Stimulated activated CD4-positive, alpha-beta T cell treated with anti-CD3 and anti-CD28 coated beads, TNF-alpha, amount 100 ng/mL, for 1 hour (primary cell): Measurements from ENCODE around the gene CPED1.
"Not testable (repeated sequence)": the region's sequence is repeated elsewhere in the genome, so short reads cannot be mapped to it uniquely, and the experiment has no call there.

Experiments used
- DNase-seq, 3 donors: peaks; one replicate each; pipeline ENCODE4 v3.0.0-alpha.2; 2020; ENCODE audit warnings: low read depth in 3 of 3, low spot score in 1 of 3

CPED1 gene

GRCh38 chr7:121083790-121084251 lies 95.3 kb downstream of the CPED1 start:
- DNase-seq, result no peak

DNA sequence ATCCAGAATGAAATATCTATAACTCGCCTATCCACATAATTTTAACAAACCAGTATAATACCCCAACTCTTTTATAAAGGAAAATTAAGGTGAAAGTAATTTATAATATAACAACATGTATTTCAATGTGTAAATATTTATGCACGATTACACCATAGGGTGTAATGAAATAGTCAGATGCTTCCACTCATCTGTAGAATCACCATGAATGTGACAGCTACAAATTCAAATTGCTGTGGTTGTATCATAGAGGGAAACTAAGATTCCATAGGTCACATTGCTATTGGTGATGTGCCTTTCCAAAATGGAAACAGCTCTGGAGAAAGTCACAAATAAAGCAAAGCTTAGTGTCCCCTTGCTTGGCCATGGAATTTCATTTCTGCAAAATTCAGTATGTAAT lies 95.7 kb downstream of the CPED1 start:
- no peak for DNase-seq

DNA sequence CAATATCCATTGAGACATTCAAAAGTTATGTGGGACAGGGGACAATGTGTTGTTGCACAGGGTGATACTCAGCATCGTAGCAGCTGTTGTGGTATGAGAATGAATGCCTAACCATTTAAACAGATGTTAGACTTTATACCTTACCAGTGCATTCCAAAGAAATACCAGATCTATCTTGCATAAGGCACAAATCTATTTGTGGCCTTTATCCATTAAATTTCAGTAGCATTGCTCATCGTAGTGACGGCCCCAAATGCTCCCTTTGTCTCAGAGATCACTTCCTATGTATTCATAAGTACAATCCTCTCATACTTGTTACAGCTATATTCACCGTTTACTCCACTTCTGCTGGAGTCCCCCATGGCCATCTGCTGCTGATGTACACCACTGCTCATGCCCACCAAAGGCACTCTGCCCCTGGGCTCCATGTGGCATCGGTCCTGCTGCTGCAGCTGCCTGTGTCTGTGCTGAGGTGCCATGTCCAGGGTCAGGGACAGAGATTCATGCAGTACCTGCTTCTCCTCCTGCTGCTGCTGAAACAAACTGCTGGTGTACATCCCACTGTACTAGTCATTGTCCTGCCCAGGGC lies 96.3 kb downstream of the CPED1 start:
- DNase-seq, result no peak

DNA sequence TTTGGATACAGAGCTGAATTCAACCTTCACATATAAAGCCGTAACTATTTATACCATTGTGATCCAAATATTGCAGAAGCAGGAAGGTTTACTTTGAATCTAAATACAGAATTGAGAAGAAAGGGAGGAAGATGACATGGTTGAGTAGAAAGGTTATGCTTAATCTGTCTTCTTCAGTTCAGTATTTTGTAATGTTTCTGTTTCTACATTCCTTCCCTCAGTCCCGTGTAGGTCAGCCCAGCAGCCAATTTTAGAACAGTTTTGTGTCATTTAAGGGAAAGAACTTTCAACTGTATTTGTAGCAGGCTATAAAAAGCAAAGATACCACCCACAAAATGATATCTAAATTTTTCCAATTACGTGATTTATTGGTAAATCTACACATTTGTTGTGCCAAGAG lies 97.4 kb downstream of the CPED1 start:
- no peak for DNase-seq

DNA sequence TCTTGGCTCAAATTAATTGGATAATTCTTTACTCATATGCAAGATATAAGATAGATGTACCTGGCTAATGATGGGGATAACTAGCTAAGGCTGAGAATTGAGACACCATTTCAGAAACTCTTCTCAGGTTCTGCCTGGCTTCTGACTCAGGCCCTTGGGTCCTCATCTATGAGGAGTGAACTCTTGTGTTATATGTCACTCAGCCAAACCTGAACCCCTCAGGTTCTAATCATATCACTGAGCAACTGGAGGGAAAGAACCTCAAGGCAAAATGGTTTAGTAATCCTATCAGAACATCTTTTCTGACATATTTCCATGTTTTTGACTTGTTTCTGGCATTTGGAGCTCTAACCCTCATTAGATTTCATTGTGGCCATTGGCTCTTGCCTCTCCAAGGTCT lies 100.4 kb downstream of the CPED1 start:
- no peak for DNase-seq

DNA sequence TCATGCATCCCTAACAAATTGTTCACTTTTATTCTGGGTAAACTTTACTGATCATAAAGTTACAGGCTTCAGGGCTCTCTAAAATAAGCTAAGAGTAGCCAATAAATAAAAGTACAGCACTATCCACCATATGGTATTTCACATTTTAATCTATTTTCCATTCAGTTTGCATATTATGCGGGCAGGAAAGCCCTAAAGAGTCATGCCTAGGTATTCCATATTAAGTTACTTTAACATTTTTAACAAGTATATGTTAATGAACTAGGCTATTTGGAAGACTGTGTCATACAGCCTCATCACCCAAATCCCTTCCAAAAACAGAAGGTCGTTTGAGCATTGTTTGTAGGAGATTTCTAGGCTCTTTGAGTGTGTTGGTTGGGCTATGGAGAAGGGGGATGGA lies 106.3 kb downstream of the CPED1 start:
- DNase-seq, result no peak

GRCh38 chr7:121097577-121097976 lies 109.1 kb downstream of the CPED1 start:
- no peak for DNase-seq

GRCh38 chr7:121099572-121099971 lies 111.1 kb downstream of the CPED1 start:
- no peak for DNase-seq

DNA sequence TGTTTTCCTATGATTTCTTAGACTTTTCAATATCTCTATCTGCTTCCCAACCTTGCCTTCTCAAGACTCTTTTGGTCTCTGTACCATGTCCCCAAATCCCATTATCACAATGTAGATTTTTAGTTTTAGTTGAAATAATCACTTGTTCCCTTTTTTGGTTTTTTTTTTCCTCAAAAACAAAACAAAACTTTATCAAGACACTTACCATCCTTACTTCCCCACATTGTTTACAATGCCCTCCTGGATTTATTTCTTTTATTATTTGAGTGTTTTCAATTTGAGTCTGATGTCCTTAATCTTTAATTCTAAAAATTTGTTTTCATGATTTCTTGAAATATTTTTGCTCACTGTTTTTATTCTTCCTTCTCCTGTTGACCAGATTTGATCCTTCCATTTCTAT lies 112.6 kb downstream of the CPED1 start:
- DNase-seq, result no peak

DNA sequence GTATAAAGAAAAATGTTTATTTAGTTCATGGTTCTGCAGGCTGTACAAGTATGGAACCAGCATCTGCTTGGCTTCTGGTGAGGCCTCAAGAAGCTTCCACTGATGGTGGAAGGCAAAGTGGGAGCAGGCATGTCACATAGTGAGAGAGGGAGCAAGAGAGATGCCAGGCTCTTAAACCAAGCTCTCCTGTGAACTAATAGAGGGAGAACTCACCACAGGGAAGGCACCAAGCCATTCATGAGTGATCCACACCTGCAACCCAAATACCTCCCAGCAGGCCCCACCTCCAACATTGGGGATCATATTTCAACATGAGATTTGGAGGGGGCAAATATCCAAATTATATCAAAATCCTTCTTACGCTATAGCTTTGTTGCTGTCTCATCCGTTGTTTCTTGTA lies 113.1 kb downstream of the CPED1 start:
- DNase-seq, result no peak

DNA sequence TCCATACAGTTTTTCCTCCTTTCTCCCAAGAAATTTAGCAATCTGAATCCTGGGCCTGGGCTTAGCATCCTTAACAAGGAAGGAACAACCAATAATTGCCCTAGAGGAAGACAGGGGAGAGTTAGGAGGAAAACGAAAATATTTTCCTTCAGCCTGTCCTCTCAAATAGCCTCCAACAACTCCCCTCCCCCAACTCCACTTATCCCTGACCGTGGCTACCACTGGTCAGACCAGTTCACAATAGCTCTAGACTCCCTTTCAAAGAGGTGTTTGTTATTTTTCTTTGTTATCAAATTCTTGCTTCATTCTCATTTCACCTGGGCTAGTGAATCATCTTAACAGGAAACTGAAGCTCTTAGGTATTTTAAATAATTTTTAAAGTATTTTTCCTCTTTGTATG lies 114.1 kb downstream of the CPED1 start:
- no peak for DNase-seq

- DNase-seq, result no peak
Observed at GRCh38 chr7:121103086-121103485, 114.6 kb downstream of the CPED1 start.

DNA sequence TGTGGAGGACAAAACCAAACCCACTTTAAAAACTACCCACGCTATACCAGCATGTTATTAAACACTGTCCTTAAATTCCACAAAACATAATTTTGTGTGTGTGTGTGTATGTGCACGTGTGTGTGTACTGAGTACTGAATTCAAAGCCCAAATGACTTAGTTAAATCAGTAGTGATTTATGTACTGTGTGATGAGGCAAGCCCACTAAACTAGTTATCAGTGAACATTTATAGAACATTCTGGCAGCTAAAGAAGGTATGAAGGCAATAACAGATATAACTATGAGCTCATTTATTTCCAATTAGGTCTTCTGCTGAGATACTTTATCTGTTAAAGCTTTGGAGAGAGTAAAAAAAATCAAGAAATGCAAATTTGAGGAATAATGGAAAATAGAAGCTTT lies 115.1 kb downstream of the CPED1 start:
- DNase-seq, result no peak

DNA sequence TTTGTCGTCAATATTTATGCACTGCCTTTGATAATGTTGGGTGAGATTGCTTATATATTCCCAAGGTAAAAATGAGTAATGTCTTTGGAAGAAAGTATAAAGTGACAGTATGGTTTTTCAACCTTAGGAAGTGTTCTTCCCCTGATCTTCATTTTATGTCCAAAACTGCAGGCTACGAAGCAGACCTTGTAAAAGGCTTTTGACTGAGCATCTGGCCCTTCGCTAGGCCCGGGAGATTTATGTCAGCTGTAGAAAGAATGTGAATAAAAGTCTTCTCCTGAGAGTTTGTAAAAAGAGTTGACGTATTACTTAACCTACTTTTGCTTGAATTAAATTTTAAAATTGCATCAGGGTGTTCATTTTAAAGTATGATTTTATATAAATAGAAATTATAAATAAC lies 116.8 kb downstream of the CPED1 start:
- no peak for DNase-seq

GRCh38 chr7:121107923-121108498 lies 119.5 kb downstream of the CPED1 start:
- no peak for DNase-seq

GRCh38 chr7:121109145-121109544 lies 120.6 kb downstream of the CPED1 start:
- no peak for DNase-seq

GRCh38 chr7:121113288-121113687 lies 124.8 kb downstream of the CPED1 start:
- no peak for DNase-seq

DNA sequence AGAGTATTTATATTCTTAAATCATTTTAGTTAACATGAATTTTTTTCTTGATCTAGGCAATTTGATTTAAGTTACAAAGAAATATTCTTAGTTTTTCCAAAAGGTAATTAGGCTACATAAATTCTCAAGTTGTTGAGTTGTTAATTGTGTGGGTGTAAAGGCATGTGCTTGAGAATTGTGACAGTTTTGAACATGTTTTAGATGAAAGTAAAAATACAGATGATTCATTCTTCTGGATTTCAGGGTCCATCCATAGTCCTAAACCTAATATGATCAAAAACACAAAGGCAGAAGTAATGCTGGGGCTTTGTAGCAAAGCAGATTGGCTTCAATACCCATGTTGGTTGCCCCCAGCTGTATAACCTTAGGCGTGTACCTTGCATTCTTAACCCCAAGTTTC lies 127.9 kb downstream of the CPED1 start:
- DNase-seq, result no peak

GRCh38 chr7:121119047-121119446 lies 130.5 kb downstream of the CPED1 start:
- DNase-seq, result no peak

DNA sequence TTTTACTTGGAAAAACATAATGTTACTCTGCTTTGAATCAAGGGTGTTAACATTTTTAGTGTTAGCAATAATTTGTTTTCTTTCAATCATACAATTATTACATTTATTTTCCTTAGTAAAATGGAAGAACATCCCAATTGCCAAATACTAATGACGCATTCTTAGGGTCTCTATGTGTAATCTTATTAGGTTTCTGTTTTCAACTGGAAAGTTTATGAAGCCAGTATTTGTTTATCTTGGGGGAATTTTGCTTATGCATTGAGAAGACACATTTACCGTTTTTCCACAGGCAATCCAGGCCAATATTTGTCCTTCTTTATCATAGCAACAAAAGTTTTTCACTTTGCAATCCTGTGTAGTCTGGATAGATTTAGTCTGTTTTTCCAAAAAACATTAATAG lies 134.5 kb downstream of the CPED1 start:
- DNase-seq, result no peak

DNA sequence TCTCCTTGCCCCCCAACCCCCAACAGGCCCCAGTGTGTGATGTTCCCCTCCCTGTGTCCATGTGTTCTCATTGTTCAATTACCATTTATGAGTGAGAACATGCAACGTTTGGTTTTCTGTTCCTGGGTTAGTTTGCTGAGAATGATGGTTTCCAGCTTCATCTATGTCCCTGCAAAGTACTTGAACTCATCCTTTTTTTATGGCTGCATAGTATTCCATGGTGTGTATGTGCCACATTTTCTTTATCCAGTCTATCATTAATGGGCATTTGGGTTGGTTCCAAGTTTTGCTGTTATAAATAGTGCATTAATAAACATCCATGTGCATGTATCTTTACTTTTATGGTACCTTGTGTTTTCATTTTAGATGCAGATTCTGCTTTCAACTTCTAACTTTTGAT lies 136.9 kb downstream of the CPED1 start:
- DNase-seq, result not testable (repeated sequence)

DNA sequence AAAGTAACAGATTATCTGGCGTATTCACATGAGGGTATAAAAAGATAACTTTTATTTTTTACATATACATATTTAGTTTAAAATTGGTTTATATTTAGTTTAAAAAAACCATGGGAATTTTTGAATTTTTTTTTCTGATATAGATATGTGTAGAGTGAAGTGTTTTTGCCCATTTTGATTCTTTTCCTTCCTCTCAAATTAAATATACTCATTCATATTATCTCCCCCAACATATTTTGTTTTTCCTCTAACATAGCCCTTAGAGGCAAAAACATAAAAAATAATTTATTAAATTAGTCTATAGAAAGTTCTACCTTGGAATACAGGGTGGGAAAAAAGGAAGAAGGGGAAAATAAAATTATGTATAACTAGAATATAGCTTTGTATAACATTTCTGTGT lies 137.7 kb downstream of the CPED1 start:
- DNase-seq, result no peak

DNA sequence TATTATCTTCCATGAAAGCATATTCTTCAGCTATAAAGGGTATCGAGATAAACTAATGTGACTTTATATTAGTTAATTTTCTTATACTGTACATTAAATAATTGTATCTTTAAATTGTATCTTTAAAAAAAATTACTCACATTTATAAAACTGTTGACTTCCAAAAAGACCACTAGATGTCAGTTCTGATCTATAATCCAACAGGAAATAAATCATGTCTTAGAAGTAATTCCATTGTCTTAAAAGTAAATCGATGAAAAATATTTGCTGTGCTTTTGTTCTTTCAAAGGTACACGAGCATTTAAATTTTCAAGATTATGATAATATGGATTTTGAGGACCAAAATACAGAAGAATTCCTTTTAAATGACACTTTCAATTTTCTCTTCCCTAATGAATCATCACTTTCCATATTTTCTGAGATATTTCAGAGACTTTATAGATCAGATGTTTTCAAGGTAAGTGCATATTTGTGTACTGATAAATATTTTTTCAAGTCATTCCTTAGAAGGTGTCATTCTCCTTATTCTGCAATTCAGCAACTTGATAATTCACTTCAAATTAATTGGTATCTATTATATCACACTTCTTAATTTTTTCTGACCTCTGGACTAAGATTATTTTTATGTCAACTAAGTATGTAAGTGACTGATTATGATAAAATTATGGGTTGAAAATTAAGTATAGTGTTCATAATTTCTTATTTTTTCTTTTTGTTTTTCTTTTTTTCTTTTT lies 138.5 kb downstream of the CPED1 start:
- no peak for DNase-seq
